SK-N-MC (cell line): ENCODE measurements around the gene SPINK8.

Source experiments
- EZH2 ChIP-seq: fragments of 200-600 bp; sonication (generic); IDR thresholded peaks from one replicate; pipeline ENCODE4 v1.6.1; 2017; ENCODE audit warnings: antibody characterized with exemption
- POLR2AphosphoS5 ChIP-seq: IDR thresholded peaks from 2 replicates; pipeline ENCODE4 v1.6.1; 2012; ENCODE audit warnings: mild to moderate bottlenecking, low read depth, low read length, borderline replicate concordance

GRCh38 chr3:48296699-48297098 lies 36.8 kb downstream of the SPINK8 start:
- TF ChIP-seq EZH2 (no peak), POLR2AphosphoS5 (no peak)
